Measurements from ENCODE around the gene FAM167B.
A peak's percentile ranks its signal among the peaks of the same experiment; 100 is the strongest.

The FAM167B gene

DNA sequence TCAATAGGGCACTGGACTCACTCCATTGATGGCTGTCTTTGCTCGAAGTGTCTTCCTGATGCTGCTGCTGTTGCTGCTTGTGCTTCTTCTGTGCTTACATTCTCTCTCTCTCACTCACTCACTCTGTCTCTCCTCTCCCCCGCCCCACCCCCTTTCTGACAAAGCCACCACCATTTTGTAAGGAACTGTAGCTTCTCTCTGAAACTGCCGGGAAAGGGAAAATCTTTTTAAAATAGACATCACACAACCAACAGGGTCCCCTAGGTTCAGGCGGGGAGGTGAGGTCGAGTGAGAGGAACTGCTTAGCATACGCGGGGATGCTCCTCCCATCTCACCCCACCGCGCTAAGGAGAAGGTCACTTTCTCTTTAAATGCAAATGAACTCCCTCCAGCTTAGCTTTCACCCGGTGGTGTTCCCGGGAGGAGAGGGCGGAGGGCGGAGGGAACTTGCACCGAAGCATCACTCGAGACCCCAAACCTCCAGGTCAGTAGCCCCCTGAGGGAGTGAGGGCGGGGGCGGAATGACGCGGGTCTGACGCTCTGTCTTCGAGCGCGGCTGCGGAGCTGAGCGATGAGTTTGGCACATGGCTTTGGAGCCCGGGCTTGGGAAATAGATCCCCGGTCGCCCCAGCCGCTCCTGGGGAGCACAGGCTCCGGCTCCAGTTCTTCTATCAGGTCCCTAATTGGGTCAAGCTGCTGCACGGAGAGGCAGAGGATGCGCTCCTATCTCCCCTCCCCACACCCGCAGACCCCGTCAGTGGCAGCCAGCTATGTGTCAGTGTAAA is 46.6 kb upstream of the FAM167B start, which contains the start of gene CCDC28B:
Gene CCDC28B (plus strand): TSS at position 370 of the 785 bp plus-strand sequence. CDS start 1,341 bp downstream, outside the sequence.
- TF ChIP-seq, protein P1, sequence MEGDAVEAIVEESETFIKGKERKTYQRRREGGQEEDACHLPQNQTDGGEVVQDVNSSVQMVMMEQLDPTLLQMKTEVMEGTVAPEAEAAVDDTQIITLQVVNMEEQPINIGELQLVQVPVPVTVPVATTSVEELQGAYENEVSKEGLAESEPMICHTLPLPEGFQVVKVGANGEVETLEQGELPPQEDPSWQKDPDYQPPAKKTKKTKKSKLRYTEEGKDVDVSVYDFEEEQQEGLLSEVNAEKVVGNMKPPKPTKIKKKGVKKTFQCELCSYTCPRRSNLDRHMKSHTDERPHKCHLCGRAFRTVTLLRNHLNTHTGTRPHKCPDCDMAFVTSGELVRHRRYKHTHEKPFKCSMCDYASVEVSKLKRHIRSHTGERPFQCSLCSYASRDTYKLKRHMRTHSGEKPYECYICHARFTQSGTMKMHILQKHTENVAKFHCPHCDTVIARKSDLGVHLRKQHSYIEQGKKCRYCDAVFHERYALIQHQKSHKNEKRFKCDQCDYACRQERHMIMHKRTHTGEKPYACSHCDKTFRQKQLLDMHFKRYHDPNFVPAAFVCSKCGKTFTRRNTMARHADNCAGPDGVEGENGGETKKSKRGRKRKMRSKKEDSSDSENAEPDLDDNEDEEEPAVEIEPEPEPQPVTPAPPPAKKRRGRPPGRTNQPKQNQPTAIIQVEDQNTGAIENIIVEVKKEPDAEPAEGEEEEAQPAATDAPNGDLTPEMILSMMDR (IDR thresholded peaks at IDR 0.05; ENCODE audit: low read depth, low read length): no peak
- peak; percentile 56 for DNase-seq

DNA sequence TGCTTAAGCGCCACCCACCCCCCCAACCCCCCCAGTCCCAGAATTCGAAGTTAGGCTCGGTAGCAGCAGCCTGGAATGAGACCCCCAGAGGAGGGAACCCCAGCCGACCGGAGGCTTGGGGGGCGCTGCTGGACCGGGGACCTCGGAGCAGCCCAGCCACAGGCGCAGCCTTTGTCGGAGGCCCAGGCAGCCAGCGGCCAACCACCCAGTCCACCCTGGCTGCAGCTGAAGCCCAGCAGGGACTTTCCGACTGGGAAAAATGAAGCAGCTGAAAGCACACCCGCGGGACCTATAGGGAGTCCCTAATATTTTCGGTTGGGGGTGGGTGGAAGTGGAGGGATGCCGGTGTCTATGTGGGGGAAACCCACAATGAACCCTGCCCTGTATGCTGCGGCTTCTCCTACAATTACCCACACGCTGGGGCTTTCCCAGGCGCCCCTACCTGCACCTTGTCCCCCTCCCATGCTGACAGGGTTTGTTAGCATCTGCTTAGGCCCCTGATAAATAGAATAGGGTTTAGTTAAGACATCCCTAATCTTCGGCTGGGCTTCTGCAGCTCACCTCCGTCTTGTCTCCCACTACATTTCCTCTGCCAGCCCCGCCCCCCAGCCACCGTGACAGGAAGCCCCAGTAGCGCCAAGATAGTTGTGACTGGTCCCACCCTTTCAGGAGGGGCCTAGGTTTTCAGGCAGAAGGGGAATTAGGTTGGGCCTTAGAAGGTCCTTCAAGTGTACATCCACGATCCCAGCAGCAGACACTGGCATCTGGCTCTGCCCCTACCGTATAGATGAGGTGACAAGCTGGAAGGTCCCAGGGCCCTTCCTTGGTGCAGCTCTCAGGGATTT is 45.8 kb upstream of the FAM167B start:
- no peaks in the 10 kb centered on the region for H3K27me3 ChIP-seq
- H3K36me3 ChIP-seq: no peaks in the 10 kb centered on the region; the same call in 1 of the 2 replicates
- TF ChIP-seq, protein P1 (IDR thresholded peaks at IDR 0.05; ENCODE audit: low read depth, low read length): no peak
- peaks cover 8% of the 10 kb centered on the region for H3K4me1 ChIP-seq
- H3K4me3 ChIP-seq (ENCODE audit: low read depth, low read length): peak overlapping the region; percentile 70
- H3K9me3 ChIP-seq: no peaks in the 10 kb centered on the region
- DNase-seq: peak; percentile 41

More for the DNA sequence above, 46.6 kb upstream of the FAM167B start, which contains the start of gene CCDC28B:
- Histone ChIP-seq H3K36me3 (no peaks in the 10 kb centered on the region; the same call in 1 of the 2 replicates), H3K4me3 (ENCODE audit: low read depth, low read length) (peak within 1 kb of the TSS; percentile 70), H3K27me3 (no peaks in the 10 kb centered on the region), H3K9me3 (no peaks in the 10 kb centered on the region), H3K4me1 (peaks cover 8% of the 10 kb centered on the region)

DNA sequence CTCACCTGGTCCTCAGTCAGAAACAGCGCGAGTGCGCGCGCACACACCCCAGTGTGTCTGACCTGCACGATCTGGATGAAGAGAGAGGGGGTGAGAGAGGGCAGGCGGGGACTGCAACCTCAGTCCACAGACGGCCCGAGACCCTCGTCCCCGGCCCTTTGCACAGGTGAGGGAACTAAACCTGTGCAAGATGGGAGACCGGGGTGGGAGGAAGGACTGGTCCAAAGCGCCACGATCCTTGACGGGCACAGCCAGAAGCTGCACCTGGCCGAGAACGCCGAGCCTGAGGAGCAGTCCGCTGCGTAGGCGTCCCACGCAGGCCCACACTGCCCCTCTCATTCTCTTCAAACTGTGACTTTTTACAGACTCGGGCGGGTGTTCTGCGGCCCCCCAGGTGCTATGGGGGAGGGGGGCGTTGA is 42.1 kb upstream of the FAM167B start:
- no peak for DNase-seq
- Histone ChIP-seq H3K9me3 (no peaks in the 10 kb centered on the region), H3K4me3 (ENCODE audit: low read depth, low read length) (peak overlapping the region; percentile 73), H3K4me1 (peaks cover 10% of the 10 kb centered on the region), H3K27me3 (no peaks in the 10 kb centered on the region), H3K36me3 (no peaks in the 10 kb centered on the region)
- TF ChIP-seq, protein P1 (IDR thresholded peaks at IDR 0.05; ENCODE audit: low read depth, low read length): no peak

DNA sequence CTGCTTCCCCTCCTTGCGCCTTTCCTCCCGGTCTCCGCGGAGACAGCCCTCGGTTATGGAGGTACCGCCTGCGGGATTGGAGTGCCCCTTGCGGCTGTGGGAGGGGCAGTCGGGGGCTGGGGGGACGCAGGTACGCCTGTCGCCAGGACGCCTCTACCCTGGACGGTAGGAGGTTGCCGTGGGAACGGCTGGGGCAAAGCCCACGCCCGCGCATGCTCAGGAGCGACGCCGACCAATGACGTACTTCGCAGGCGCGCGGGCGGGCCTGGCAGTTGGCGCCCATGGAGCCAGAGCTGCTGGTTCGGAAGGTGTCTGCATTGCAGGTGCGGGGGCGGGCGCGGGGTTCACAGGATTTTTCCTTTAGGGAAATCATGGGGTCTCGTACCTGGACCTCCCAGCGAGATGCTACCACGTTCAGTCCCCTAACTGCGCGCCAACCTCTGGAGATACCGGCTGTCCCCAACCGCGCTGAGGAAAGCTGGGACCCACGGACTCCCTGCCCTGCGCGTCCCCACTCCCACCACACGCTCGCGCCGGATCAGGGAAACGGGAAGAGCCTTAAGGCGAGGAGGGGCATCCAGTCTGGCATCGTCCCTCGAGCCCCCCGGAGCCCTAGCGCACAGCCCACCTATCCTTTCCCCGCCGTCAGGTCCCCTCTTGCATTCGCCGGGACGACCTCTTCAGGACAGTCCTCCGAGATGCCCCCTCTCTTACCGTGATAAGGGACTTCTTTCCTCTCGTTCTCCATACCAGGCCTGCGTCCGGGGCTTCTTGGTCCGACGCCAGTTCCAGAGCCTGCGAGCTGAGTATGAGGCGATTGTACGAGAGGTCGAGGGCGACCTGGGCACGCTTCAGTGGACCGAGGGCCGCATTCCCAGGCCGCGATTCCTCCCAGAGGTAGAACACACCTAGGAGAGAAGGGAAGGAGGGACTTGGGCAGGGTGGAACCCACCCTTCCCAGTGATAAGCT is 41.3 kb upstream of the FAM167B start, which contains the start of gene IQCC:
Gene IQCC (plus strand): TSS at position 271 of the 970 bp plus-strand sequence. CDS start 11 bp downstream, at position 282.
- Histone ChIP-seq H3K27me3 (no peaks in the 10 kb centered on the region), H3K9me3 (no peaks in the 10 kb centered on the region)
- DNase-seq: peak; percentile 82

DNA sequence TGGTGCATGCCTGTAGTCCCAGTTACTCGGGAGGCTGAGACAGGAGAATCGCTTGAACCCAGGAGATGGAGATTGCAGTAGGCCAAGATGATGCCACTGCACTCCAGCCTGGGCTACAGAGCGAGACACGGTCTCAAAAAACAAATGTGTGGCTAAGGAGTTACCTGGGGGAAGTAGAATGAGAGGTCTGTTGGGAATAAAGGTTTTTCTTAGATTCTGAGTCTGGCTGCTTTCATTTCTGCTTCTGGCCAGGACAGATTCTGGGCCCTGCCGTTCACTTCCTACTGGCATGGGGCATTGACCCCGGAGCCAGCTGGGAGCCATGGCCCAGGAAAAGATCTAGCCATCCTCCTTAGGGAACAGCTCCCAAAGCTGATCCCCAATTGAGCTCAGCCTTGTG is 38.6 kb upstream of the FAM167B start:
- Histone ChIP-seq H3K4me1 (0 out of 2 replicates have a peak, but pooled peaks cover 6% of the 10 kb centered on the region), H3K4me3 (ENCODE audit: low read depth, low read length) (no peak overlapping the region), H3K9me3 (no peaks in the 10 kb centered on the region), H3K27me3 (no peaks in the 10 kb centered on the region), H3K36me3 (no peaks in the 10 kb centered on the region)
- DNase-seq: no peak
- TF ChIP-seq, protein P1 (IDR thresholded peaks at IDR 0.05; ENCODE audit: low read depth, low read length): no peak

More for the DNA sequence above, 41.3 kb upstream of the FAM167B start, which contains the start of gene IQCC:
- TF ChIP-seq, protein P1 (IDR thresholded peaks at IDR 0.05; ENCODE audit: low read depth, low read length): no peak
- peak within 1 kb of the TSS; percentile 73 for H3K4me3 ChIP-seq (ENCODE audit: low read depth, low read length)
- H3K4me1 ChIP-seq: peaks cover 8% of the 10 kb centered on the region; the same call in 1 of the 2 replicates
- no peaks in the 10 kb centered on the region for H3K36me3 ChIP-seq
